Adrenal gland (tissue), 5 donors: ENCODE data around the gene SLC34A1.

Source experiments
- CTCF ChIP-seq, 6 experiments: fragments of 450-650 bp in 4 of 6; fragments of 200-600 bp in 2 of 6; sonication (generic) in 1 of 6; IDR thresholded peaks; 1 replicate in 5 of 6; 2 replicates in 1 of 6; pipeline versions ENCODE4 v1.5.1 to v1.8.0; 2016 to 2021; ENCODE audit warnings: antibody characterized with exemption in 6 of 6, mild to moderate bottlenecking in 2 of 6, moderate library complexity in 1 of 6
- POLR2A ChIP-seq, 2 donors: fragments of 450-650 bp; IDR thresholded peaks; one replicate each; pipeline ENCODE4 v1.6.1; 2017; ENCODE audit warnings: antibody characterized with exemption in 2 of 2, mild to moderate bottlenecking in 2 of 2, moderate library complexity in 1 of 2
- donor health status: DM: no; HTN: no; CAD: no.

- TF ChIP-seq CTCF (IDR thresholded peaks at IDR 0.05) (no peak), POLR2A (IDR thresholded peaks at IDR 0.05) (no peak)
These were observed 48.1 kb downstream of the SLC34A1 start for GRCh38 chr5:177432143-177432838.
